Endothelial cell of umbilical vein (primary cell): ENCODE results near the gene PROZ. TPM values are rescaled to one million over a fixed set of nuclear protein-coding genes. Genes with fewer than 3 reads are reported as not detected.

Source experiments
- BruUV-seq: library from RNA; stranded (reverse); fragments of 400-500 nt; replicated peaks from 2 replicates; lab custom pipeline; 2021; lab: Mats Ljungman, UMichigan
- CTCF ChIA-PET: fragments of 300-600, 350-600 bp; sonication (Branson Sonifier 250); formaldehyde crosslinking; loops from one replicate; lab custom pipeline; 2021; ENCODE audit warnings: antibody characterized with exemption, inconsistent platforms; lab: Charles Lee
- POLR2A ChIA-PET: fragments of 300-600, 350-600 bp; sonication (Branson Sonifier 250); formaldehyde crosslinking; loops from one replicate; lab custom pipeline; 2021; ENCODE audit warnings: antibody characterized with exemption, inconsistent platforms; lab: Charles Lee
- DNase-seq: peaks from one replicate; pipeline ENCODE4 v3.0.0-alpha.2; 2011; ENCODE audit warnings: low read depth, low spot score
- FAIRE-seq: peaks from 2 replicates; lab custom pipeline; 2011; peaks lifted over from hg19 to GRCh38; lab: Jason Lieb, UNC
- H2AFZ ChIP-seq: 2 replicates; pipeline ENCODE4 v1.6.0; 2012; ENCODE audit warnings: low read depth, low read length, control low read depth, inconsistent platforms
- H3K27ac ChIP-seq: 2 replicates; pipeline ENCODE4 v1.5.1; 2011; ENCODE audit warnings: low read depth, mild to moderate bottlenecking, control low read depth, low read length, moderate library complexity; ENCODE audit not compliant: insufficient read depth
- H3K27me3 ChIP-seq, 2 experiments: 2 replicates each; pipeline versions ENCODE4 v1.6.0 to v1.6.1; 2011; ENCODE audit warnings: low read length in 2 of 2, mixed read lengths in 1 of 2; ENCODE audit not compliant: control insufficient read depth in 2 of 2, insufficient read depth in 2 of 2
- H3K36me3 ChIP-seq, 2 experiments: 2 replicates in 1 of 2; 3 replicates in 1 of 2; pipeline ENCODE4 v1.5.1; 2011; ENCODE audit warnings: low read length in 2 of 2, mild to moderate bottlenecking in 1 of 2, moderate library complexity in 1 of 2; ENCODE audit not compliant: control insufficient read depth in 2 of 2, insufficient read depth in 2 of 2; ENCODE audit errors: extremely low read depth in 1 of 2
- H3K4me1 ChIP-seq: 3 replicates; pipeline ENCODE4 v1.5.1; 2011; ENCODE audit warnings: mild to moderate bottlenecking, low read length; ENCODE audit not compliant: control insufficient read depth, insufficient read depth; ENCODE audit errors: extremely low read depth
- H3K4me2 ChIP-seq: 2 replicates; pipeline ENCODE4 v1.6.1; 2011; ENCODE audit warnings: low read length, control low read depth, mixed read lengths; ENCODE audit not compliant: insufficient read depth
- H3K4me3 ChIP-seq, 3 experiments: fragments of 200-600 bp in 1 of 3; sonication (generic), shearing (Covaris generic) in 1 of 3; replicated peaks in 1 of 3; 2 replicates each; pipeline ENCODE4 v1.5.1; 2011 to 2016; ENCODE audit warnings: control low read depth in 3 of 3, low read length in 3 of 3, mild to moderate bottlenecking in 2 of 3, inconsistent platforms in 1 of 3, low read depth in 1 of 3, moderate library complexity in 1 of 3; ENCODE audit not compliant: insufficient read depth in 1 of 3
- H3K79me2 ChIP-seq: 2 replicates; pipeline ENCODE4 v1.6.0; 2012; ENCODE audit warnings: low read length, inconsistent platforms; ENCODE audit not compliant: control insufficient read depth, insufficient read depth
- H3K9ac ChIP-seq: replicated peaks from 2 replicates; pipeline ENCODE3; 2011; ENCODE audit warnings: low read length, control low read depth; ENCODE audit not compliant: insufficient read depth; ENCODE audit errors: extremely low read depth
- H3K9me1 ChIP-seq: replicated peaks from 3 replicates; pipeline ENCODE4 v1.6.0; 2011; ENCODE audit warnings: mild to moderate bottlenecking, low read length; ENCODE audit not compliant: control insufficient read depth, insufficient read depth; ENCODE audit errors: extremely low read depth
- H3K9me3 ChIP-seq: replicated peaks from 2 replicates; pipeline ENCODE4 v1.5.1; 2012; ENCODE audit warnings: low read length, inconsistent platforms; ENCODE audit not compliant: control insufficient read depth, insufficient read depth
- H4K20me1 ChIP-seq: replicated peaks from 2 replicates; pipeline ENCODE3; 2011; ENCODE audit warnings: mild to moderate bottlenecking, low read length; ENCODE audit not compliant: control insufficient read depth, insufficient read depth; ENCODE audit errors: extremely low read depth
- EZH2 ChIP-seq: IDR thresholded peaks from 2 replicates; pipeline ENCODE4 v1.6.1; 2012; ENCODE audit warnings: borderline replicate concordance, low read depth, mild to moderate bottlenecking, moderate library complexity, low read length, inconsistent platforms; ENCODE audit not compliant: severe bottlenecking
- FOS ChIP-seq: IDR thresholded peaks from 2 replicates; pipeline ENCODE4 v1.6.1; 2011; ENCODE audit warnings: mild to moderate bottlenecking, low read length, moderate library complexity, borderline replicate concordance; ENCODE audit not compliant: insufficient read depth
- GATA2 ChIP-seq: IDR thresholded peaks from 2 replicates; pipeline ENCODE4 v1.7.0; 2011; ENCODE audit warnings: low read depth, mild to moderate bottlenecking, moderate library complexity, mixed read lengths, low read length; ENCODE audit not compliant: insufficient read length, insufficient read depth
- JUN ChIP-seq: IDR thresholded peaks from 2 replicates; pipeline ENCODE4 v1.6.1; 2011; ENCODE audit warnings: borderline replicate concordance, low read depth; ENCODE audit not compliant: insufficient read length, insufficient read depth
- MYC ChIP-seq: IDR thresholded peaks from one replicate; pipeline ENCODE4 v1.6.1; 2011; ENCODE audit warnings: mild to moderate bottlenecking, low read depth, low read length
- POLR2A ChIP-seq: IDR thresholded peaks from 2 replicates; pipeline ENCODE4 v1.6.1; 2012; ENCODE audit warnings: low read depth, mild to moderate bottlenecking, control low read depth, low read length
- POLR2AphosphoS5 ChIP-seq: IDR thresholded peaks from 2 replicates; pipeline ENCODE4 v1.6.1; 2012; ENCODE audit warnings: low read depth, mild to moderate bottlenecking, control low read depth, low read length, moderate library complexity; ENCODE audit not compliant: insufficient read depth
- dilution Hi-C: fragments of 300-500 bp; cut with MboI; formaldehyde crosslinking; loops from one replicate; pipeline ENCODE4 v1.15.0; 2019; ENCODE audit warnings: low sequenced_read_pairs; ENCODE audit not compliant: extremely low pct_ligation_motif_present
- intact Hi-C: fragments of 100-400 bp; cut with micrococcal nuclease; formaldehyde crosslinking; loops from one replicate; pipeline ENCODE4 v1.10.0; 2022
- polyA plus RNA-seq, 4 experiments: library from polyadenylated mRNA; depleted of rRNA in 3 of 4; stranded (reverse) in 3 of 4; unstranded in 1 of 4; fragments of >200 nt; gene quantifications; 2 replicates each; pipeline versions ENCODE4 v1.2.1 to v1.2.3, GENCODE V29; 2011 to 2012; ENCODE audit warnings: missing spikeins in 1 of 4
- total RNA-seq: library from RNA; stranded (reverse); gene quantifications from 2 replicates; pipeline ENCODE4 v1.2.3, GENCODE V29; 2021
- TF ChIP-seq, protein P1 (sequence below): IDR thresholded peaks from 2 replicates; pipeline ENCODE4 v1.6.1; 2011; ENCODE audit not compliant: insufficient read depth, insufficient read length
- TF ChIP-seq, protein P2 (sequence below), 2 donors: IDR thresholded peaks; 1 replicate in 1 of 2; 2 replicates in 1 of 2; pipeline ENCODE4 v1.5.1; 2011; ENCODE audit warnings: low read length in 2 of 2, mild to moderate bottlenecking in 2 of 2, moderate library complexity in 2 of 2, control low read depth in 1 of 2, inconsistent platforms in 1 of 2, low read depth in 1 of 2; ENCODE audit not compliant: insufficient read depth in 1 of 2; ENCODE audit errors: extremely low read depth in 1 of 2

PROZ gene
- total and polyA plus RNA-seq, 2 donors (not counting 3 experiments of a cell fraction or from before 2014, with no cell fraction given) = not detected

DNA sequence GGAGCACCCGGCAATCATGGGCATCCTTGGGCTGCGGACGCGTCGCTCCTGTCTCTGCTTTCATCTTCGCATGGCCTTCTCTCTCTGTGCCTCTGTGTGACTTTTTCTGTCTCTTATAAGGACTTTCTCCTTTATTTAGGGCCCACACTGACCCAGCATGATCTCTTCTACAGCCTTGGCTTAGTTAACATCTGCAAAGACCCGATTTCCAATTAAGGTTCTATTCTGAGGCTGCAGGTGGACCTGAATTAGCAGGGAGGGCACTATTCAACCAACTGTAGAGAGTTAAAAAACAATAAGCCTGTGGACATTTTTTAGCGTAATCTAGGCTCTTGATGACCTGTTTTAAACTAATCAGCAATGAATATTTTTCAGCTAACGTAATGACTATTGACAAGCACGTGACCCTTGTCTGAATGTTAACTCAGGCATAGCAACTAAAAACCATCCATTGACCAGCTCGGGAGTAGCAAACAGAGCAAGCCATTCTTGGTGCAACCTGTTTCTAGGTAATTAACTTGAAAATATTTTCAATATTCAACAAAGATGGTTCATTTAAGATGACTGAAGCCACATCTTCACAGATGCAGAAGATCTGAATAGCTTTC is 20.7 kb upstream of the PROZ start:
- no peak overlapping the region for H2AFZ ChIP-seq
- ChIA-PET CTCF (no interaction called here), POLR2A (no interaction called here)
- no peaks in the 10 kb centered on the region for H3K79me2 ChIP-seq
- no peak for FAIRE-seq
- no peak overlapping the region for H3K27ac ChIP-seq
- H3K4me3 ChIP-seq = no peak overlapping the region
- dilution Hi-C loops = no loop called here
- no peaks in the 10 kb centered on the region for H3K9me1 ChIP-seq
- no peaks in the 10 kb centered on the region for H3K36me3 ChIP-seq
- no peak for TF ChIP-seq EZH2
- no peak for TF ChIP-seq FOS
- no peak for TF ChIP-seq MYC
- DNase-seq = no peak
- no TSS peak for BruUV-seq
- no peaks in the 10 kb centered on the region for H3K9me3 ChIP-seq
- H3K9ac ChIP-seq = no peak overlapping the region
- no peaks in the 10 kb centered on the region for H3K4me1 ChIP-seq
- no peaks in the 10 kb centered on the region for H4K20me1 ChIP-seq
- H3K27me3 ChIP-seq = peaks cover 9 to 25% of the 10 kb centered on the region in 2 experiments
- intact Hi-C loops = no loop called here
- no peak overlapping the region for H3K4me2 ChIP-seq

DNA sequence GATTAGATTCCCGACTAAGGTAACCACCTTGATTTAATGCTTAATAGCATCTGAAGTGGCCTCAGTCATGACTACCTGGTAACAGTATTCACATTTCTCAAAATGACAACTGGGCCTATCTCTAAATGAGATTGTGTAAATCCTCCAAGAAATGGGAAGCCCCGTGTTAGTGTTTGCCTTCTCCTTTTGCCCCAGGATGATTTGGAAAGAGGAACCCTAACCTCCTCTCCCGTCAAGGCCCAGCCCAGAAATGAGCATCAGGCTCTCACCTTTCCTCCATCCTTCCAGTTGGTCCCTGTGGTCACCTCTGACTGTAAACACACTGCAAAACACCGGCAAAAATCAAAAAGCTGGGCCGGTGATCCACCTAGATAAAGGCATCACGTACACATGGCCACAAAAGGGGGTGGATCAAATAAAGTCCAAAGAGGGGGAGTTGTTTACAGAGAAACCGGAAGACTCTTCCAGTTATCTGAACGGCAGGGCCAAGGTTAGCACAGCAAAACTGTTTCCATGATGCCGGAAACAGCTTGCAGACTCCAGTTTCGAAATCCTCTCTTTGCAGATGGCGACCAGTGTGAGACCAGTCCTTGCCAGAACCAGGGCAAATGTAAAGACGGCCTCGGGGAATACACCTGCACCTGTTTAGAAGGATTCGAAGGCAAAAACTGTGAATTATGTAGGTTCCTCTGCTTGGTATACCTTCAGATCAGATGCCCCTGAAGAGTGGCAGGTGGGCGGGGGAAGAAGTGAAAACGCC is 19.5 kb upstream of the PROZ start:
- H3K36me3 ChIP-seq = no peaks in the 10 kb centered on the region
- CTCF ChIA-PET = no interaction called here
- DNase-seq (no peak), FAIRE-seq (no peak)
- TF ChIP-seq JUN (no peak), POLR2AphosphoS5 (no peak), EZH2 (no peak), FOS (no peak), GATA2 (no peak), MYC (no peak), POLR2A (no peak)
- TF ChIP-seq, protein P1, sequence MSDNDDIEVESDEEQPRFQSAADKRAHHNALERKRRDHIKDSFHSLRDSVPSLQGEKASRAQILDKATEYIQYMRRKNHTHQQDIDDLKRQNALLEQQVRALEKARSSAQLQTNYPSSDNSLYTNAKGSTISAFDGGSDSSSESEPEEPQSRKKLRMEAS = no peak
- TF ChIP-seq, protein P2, sequence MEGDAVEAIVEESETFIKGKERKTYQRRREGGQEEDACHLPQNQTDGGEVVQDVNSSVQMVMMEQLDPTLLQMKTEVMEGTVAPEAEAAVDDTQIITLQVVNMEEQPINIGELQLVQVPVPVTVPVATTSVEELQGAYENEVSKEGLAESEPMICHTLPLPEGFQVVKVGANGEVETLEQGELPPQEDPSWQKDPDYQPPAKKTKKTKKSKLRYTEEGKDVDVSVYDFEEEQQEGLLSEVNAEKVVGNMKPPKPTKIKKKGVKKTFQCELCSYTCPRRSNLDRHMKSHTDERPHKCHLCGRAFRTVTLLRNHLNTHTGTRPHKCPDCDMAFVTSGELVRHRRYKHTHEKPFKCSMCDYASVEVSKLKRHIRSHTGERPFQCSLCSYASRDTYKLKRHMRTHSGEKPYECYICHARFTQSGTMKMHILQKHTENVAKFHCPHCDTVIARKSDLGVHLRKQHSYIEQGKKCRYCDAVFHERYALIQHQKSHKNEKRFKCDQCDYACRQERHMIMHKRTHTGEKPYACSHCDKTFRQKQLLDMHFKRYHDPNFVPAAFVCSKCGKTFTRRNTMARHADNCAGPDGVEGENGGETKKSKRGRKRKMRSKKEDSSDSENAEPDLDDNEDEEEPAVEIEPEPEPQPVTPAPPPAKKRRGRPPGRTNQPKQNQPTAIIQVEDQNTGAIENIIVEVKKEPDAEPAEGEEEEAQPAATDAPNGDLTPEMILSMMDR (IDR thresholded peaks at IDR 0.05; ENCODE audit: extremely low read depth in 1 of 2, insufficient read depth in 1 of 2, low read depth in 1 of 2, low read length in 2 of 2) = no peak
- intact Hi-C loops = no loop called here
- no TSS peak for BruUV-seq
- no peak overlapping the region for H2AFZ ChIP-seq
- H3K4me2 ChIP-seq = no peak overlapping the region
- dilution Hi-C loops = no loop called here
- peaks cover 7 to 16% of the 10 kb centered on the region in 2 experiments for H3K27me3 ChIP-seq
- no peak overlapping the region for H3K4me3 ChIP-seq
- H3K9me3 ChIP-seq = no peaks in the 10 kb centered on the region
- H3K9ac ChIP-seq = no peak overlapping the region
- H3K27ac ChIP-seq = no peak overlapping the region
- no peaks in the 10 kb centered on the region for H3K9me1 ChIP-seq
- H3K79me2 ChIP-seq = no peaks in the 10 kb centered on the region
- H3K4me1 ChIP-seq = no peaks in the 10 kb centered on the region
- no peaks in the 10 kb centered on the region for H4K20me1 ChIP-seq
- POLR2A ChIA-PET = no interaction called here
